ENCODE results near the gene PHIP.

Gene PHIP

DNA sequence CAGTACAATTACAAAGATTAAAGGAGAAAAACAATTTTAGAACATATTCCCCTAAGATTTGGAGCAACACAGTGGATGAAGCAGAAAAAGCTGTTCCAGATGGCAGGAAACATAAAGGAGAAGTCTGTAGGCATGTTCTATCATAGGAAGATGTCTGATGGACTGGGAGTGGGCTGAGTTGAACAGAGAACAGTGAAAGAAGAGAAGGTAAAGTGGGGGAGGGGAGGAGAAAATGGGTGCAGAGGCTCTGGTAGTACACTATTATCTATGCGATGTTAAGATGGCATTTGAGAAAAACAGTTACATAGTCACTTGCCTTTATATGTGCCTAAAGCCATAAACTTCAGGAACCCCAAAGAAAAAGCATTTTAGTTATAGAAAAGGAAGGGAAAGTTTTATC, 4.2 kb upstream of the PHIP start:
- Histone ChIP-seq H3K79me2 (ENCODE audit: low read length) (no peaks in the 10 kb centered on the region), H3K4me2 (ENCODE audit: low read depth, low read length) (no peak overlapping the region), H2AFZ (ENCODE audit: low read length) (no peak overlapping the region), H3K9me2 (replicated peaks; ENCODE audit: insufficient read depth, low read length) (no peaks in the 10 kb centered on the region), H3F3A (ENCODE audit: insufficient read depth, low read length) (peaks cover 6% of the 10 kb centered on the region; the same call in 1 of the 2 replicates), H3K27me3 (replicated peaks; ENCODE audit: insufficient read depth, low read length) (no peaks in the 10 kb centered on the region), H4K20me1 (ENCODE audit: insufficient read depth, low read length) (no peaks in the 10 kb centered on the region), H3K4me1 (ENCODE audit: low read length) (peaks cover 6% of the 10 kb centered on the region), H3K9me3 (replicated peaks; ENCODE audit: insufficient read depth, low read length) (no peaks in the 10 kb centered on the region), H3K36me3 (replicated peaks; ENCODE audit: insufficient read depth, low read length) (no peaks in the 10 kb centered on the region), H3K9ac (ENCODE audit: low read length) (no peak overlapping the region), H3K4me3 (ENCODE audit: low read length) (no peak overlapping the region), H3K27ac (ENCODE audit: low read length) (no peak overlapping the region)
- DNase-seq: no peak
- TF ChIP-seq, protein P1, sequence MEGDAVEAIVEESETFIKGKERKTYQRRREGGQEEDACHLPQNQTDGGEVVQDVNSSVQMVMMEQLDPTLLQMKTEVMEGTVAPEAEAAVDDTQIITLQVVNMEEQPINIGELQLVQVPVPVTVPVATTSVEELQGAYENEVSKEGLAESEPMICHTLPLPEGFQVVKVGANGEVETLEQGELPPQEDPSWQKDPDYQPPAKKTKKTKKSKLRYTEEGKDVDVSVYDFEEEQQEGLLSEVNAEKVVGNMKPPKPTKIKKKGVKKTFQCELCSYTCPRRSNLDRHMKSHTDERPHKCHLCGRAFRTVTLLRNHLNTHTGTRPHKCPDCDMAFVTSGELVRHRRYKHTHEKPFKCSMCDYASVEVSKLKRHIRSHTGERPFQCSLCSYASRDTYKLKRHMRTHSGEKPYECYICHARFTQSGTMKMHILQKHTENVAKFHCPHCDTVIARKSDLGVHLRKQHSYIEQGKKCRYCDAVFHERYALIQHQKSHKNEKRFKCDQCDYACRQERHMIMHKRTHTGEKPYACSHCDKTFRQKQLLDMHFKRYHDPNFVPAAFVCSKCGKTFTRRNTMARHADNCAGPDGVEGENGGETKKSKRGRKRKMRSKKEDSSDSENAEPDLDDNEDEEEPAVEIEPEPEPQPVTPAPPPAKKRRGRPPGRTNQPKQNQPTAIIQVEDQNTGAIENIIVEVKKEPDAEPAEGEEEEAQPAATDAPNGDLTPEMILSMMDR (IDR thresholded peaks at IDR 0.05; ENCODE audit: low read length): no peak
- TF ChIP-seq EZH2phosphoT487 (IDR thresholded peaks at IDR 0.05; ENCODE audit: low read length): no peak
- TF ChIP-seq EZH2 (optimal IDR thresholded peaks at IDR 0.05; ENCODE audit: low read depth, low read length): no peak

DNA sequence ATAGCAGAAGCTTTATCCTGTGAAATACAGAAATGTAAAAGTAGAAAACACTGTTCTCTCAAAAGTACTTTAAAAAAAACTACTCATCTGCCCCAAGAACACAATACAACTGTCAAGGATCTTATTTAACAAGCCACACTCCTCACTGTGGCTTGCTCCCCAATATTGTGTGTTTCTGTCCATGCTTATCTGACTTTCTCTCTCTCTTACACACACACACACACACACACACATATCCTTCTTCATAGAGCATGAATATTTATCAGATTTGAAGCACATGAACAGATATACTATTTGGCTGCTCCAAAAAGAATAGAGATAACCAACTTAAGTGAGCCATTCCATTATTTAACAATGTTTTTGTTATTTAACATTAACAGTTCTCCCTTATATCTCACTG, 3.6 kb upstream of the PHIP start:
- Histone ChIP-seq H3K27me3 (replicated peaks; ENCODE audit: insufficient read depth, low read length) (no peaks in the 10 kb centered on the region), H3F3A (ENCODE audit: insufficient read depth, low read length) (peaks cover 7% of the 10 kb centered on the region; the same call in 1 of the 2 replicates), H3K9ac (ENCODE audit: low read length) (no peak overlapping the region), H3K4me3 (ENCODE audit: low read length) (no peak overlapping the region), H3K9me3 (replicated peaks; ENCODE audit: insufficient read depth, low read length) (no peaks in the 10 kb centered on the region), H4K20me1 (ENCODE audit: insufficient read depth, low read length) (no peaks in the 10 kb centered on the region), H3K4me2 (ENCODE audit: low read depth, low read length) (no peak overlapping the region), H3K36me3 (replicated peaks; ENCODE audit: insufficient read depth, low read length) (no peaks in the 10 kb centered on the region), H3K27ac (ENCODE audit: low read length) (no peak overlapping the region), H3K4me1 (ENCODE audit: low read length) (peaks cover 6% of the 10 kb centered on the region), H3K79me2 (ENCODE audit: low read length) (peaks cover 1% of the 10 kb centered on the region), H3K9me2 (replicated peaks; ENCODE audit: insufficient read depth, low read length) (no peaks in the 10 kb centered on the region), H2AFZ (ENCODE audit: low read length) (no peak overlapping the region)
- DNase-seq: no peak
- TF ChIP-seq EZH2phosphoT487 (IDR thresholded peaks at IDR 0.05; ENCODE audit: low read length): no peak

DNA sequence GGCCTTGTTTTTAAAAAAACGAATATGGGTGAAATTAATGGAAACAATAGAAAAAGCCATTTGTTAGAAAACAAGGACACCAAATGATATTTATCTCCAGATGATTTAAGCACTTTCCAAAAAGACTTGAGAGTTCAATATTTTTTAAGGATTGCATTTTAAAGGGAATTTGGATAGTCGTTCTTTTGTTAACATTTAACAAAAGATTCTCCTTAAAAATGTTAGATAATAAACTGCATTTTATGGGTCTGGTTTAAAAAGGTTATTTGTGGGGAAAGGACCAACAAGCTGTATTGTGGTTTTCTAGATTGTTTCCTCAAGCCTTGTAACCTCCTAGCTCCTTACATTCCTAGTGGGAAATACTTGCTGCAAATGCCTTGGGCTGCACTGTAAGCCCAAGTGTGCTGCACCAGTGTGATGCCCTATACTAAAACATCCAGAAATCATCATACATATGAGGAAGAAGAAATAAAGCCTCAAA, 1.5 kb upstream of the PHIP start:
- H3K27ac ChIP-seq (ENCODE audit: low read length): no peak overlapping the region

DNA sequence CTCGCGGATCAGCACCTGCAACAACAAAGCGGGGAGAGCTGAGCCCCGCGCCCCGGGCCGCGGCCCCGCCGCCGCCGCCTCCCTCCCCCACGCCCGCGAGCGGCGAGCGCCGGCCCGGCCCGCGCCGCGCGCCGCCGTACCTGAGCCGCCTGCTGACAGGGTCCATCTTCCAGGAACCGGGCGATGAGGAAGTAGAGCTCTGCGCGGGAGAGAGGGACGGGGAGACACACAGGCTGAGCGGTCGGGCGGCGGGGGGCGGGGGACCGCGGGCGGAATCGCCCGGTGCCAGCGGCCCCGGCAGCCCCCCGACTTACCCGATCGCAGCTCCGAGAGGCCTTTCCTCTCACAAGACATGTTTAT, 359 bp downstream of the PHIP start:
- peak overlapping the region; percentile 88 for H3K27ac ChIP-seq (ENCODE audit: low read length)
- H3K4me3 ChIP-seq (ENCODE audit: low read length): peak overlapping the region; percentile 90
- H3K9me3 ChIP-seq (replicated peaks; ENCODE audit: insufficient read depth, low read length): no peaks in the 10 kb centered on the region
- peak overlapping the region; percentile 93 for H3K9ac ChIP-seq (ENCODE audit: low read length)
- peak overlapping the region; percentile 71 for H3K4me2 ChIP-seq (ENCODE audit: low read depth, low read length)
- no peaks in the 10 kb centered on the region for H3K27me3 ChIP-seq (replicated peaks; ENCODE audit: insufficient read depth, low read length)
- no peaks in the 10 kb centered on the region for H4K20me1 ChIP-seq (ENCODE audit: insufficient read depth, low read length)
- peaks cover 39% of the 10 kb centered on the region for H3K4me1 ChIP-seq (ENCODE audit: low read length)
- no peaks in the 10 kb centered on the region for H3K9me2 ChIP-seq (replicated peaks; ENCODE audit: insufficient read depth, low read length)
- no peak for TF ChIP-seq EZH2phosphoT487 (IDR thresholded peaks at IDR 0.05; ENCODE audit: low read length)
- peak; percentile 44 for DNase-seq
- peak overlapping the region; percentile 85 for H2AFZ ChIP-seq (ENCODE audit: low read length)
- peaks cover 19% of the 10 kb centered on the region for H3F3A ChIP-seq (ENCODE audit: insufficient read depth, low read length)
- H3K79me2 ChIP-seq (ENCODE audit: low read length): peaks cover 41% of the 10 kb centered on the region
- peaks cover 3% of the 10 kb centered on the region; the same call in 1 of the 2 replicates for H3K36me3 ChIP-seq (replicated peaks; ENCODE audit: insufficient read depth, low read length)

More for the DNA sequence above, 1.5 kb upstream of the PHIP start:
- Histone ChIP-seq H3K9ac (ENCODE audit: low read length) (peak overlapping the region; percentile 93; the same call in 1 of the 2 replicates), H3K4me1 (ENCODE audit: low read length) (peaks cover 21% of the 10 kb centered on the region), H4K20me1 (ENCODE audit: insufficient read depth, low read length) (no peaks in the 10 kb centered on the region), H3K9me2 (replicated peaks; ENCODE audit: insufficient read depth, low read length) (no peaks in the 10 kb centered on the region), H3K79me2 (ENCODE audit: low read length) (peaks cover 22% of the 10 kb centered on the region), H3K36me3 (replicated peaks; ENCODE audit: insufficient read depth, low read length) (peaks cover 1% of the 10 kb centered on the region; the same call in 1 of the 2 replicates), H3K9me3 (replicated peaks; ENCODE audit: insufficient read depth, low read length) (no peaks in the 10 kb centered on the region), H3K27me3 (replicated peaks; ENCODE audit: insufficient read depth, low read length) (no peaks in the 10 kb centered on the region), H3K4me2 (ENCODE audit: low read depth, low read length) (peak overlapping the region; percentile 71), H2AFZ (ENCODE audit: low read length) (peak overlapping the region; percentile 85), H3F3A (ENCODE audit: insufficient read depth, low read length) (peaks cover 14% of the 10 kb centered on the region; the same call in 1 of the 2 replicates), H3K4me3 (ENCODE audit: low read length) (peak overlapping the region; percentile 90)
- no peak for TF ChIP-seq EZH2 (optimal IDR thresholded peaks at IDR 0.05; ENCODE audit: low read depth, low read length)
- TF ChIP-seq, protein P1 (IDR thresholded peaks at IDR 0.05; ENCODE audit: low read length): no peak
- TF ChIP-seq EZH2phosphoT487 (IDR thresholded peaks at IDR 0.05; ENCODE audit: low read length): no peak
- no peak for DNase-seq
